HL-60 (cell line): ENCODE data around the gene EIF4B.

Experiments used
- GABPA ChIP-seq: IDR thresholded peaks from 2 replicates; pipeline ENCODE4 v1.6.1; 2012; ENCODE audit warnings: low read depth
- POLR2AphosphoS5 ChIP-seq: IDR thresholded peaks from 2 replicates; pipeline ENCODE4 v1.6.1; 2012; ENCODE audit warnings: low read depth
- TF ChIP-seq, protein P1 (sequence below): IDR thresholded peaks from one replicate; pipeline ENCODE4 v1.5.1; 2011; ENCODE audit warnings: low read length, control low read depth, inconsistent platforms; ENCODE audit not compliant: insufficient read depth
- TF ChIP-seq, protein P2 (sequence below): IDR thresholded peaks from 2 replicates; pipeline ENCODE4 v1.6.1; 2012; ENCODE audit warnings: low read depth; ENCODE audit not compliant: insufficient replicate concordance

- TF ChIP-seq POLR2AphosphoS5 (no peak), GABPA (no peak)
- TF ChIP-seq, protein P1, sequence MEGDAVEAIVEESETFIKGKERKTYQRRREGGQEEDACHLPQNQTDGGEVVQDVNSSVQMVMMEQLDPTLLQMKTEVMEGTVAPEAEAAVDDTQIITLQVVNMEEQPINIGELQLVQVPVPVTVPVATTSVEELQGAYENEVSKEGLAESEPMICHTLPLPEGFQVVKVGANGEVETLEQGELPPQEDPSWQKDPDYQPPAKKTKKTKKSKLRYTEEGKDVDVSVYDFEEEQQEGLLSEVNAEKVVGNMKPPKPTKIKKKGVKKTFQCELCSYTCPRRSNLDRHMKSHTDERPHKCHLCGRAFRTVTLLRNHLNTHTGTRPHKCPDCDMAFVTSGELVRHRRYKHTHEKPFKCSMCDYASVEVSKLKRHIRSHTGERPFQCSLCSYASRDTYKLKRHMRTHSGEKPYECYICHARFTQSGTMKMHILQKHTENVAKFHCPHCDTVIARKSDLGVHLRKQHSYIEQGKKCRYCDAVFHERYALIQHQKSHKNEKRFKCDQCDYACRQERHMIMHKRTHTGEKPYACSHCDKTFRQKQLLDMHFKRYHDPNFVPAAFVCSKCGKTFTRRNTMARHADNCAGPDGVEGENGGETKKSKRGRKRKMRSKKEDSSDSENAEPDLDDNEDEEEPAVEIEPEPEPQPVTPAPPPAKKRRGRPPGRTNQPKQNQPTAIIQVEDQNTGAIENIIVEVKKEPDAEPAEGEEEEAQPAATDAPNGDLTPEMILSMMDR = no peak
- TF ChIP-seq, protein P2, sequence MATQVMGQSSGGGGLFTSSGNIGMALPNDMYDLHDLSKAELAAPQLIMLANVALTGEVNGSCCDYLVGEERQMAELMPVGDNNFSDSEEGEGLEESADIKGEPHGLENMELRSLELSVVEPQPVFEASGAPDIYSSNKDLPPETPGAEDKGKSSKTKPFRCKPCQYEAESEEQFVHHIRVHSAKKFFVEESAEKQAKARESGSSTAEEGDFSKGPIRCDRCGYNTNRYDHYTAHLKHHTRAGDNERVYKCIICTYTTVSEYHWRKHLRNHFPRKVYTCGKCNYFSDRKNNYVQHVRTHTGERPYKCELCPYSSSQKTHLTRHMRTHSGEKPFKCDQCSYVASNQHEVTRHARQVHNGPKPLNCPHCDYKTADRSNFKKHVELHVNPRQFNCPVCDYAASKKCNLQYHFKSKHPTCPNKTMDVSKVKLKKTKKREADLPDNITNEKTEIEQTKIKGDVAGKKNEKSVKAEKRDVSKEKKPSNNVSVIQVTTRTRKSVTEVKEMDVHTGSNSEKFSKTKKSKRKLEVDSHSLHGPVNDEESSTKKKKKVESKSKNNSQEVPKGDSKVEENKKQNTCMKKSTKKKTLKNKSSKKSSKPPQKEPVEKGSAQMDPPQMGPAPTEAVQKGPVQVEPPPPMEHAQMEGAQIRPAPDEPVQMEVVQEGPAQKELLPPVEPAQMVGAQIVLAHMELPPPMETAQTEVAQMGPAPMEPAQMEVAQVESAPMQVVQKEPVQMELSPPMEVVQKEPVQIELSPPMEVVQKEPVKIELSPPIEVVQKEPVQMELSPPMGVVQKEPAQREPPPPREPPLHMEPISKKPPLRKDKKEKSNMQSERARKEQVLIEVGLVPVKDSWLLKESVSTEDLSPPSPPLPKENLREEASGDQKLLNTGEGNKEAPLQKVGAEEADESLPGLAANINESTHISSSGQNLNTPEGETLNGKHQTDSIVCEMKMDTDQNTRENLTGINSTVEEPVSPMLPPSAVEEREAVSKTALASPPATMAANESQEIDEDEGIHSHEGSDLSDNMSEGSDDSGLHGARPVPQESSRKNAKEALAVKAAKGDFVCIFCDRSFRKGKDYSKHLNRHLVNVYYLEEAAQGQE = no peak
Observed at GRCh38 chr12:52965337-52965731, 40.9 kb upstream of the EIF4B start.
